Coronary artery (tissue), 2 donors: ENCODE results near the gene SPEM2.

Source experiments
- DNase-seq: peaks from one replicate; pipeline ENCODE4 v3.0.0-alpha.2; 2017; ENCODE audit warnings: low spot score
- H3K27ac ChIP-seq, 2 donors: fragments of 200-600 bp; sonication (generic); one replicate each; pipeline ENCODE4 v1.5.1; 2016 to 2019
- H3K4me3 ChIP-seq: fragments of 200-600 bp; sonication (generic); 2 replicates; pipeline ENCODE4 v1.5.1; 2016; ENCODE audit warnings: mild to moderate bottlenecking, moderate library complexity
- TF ChIP-seq, protein P1 (sequence below): fragments of 200-600 bp; sonication (generic); IDR thresholded peaks from one replicate; pipeline ENCODE4 v1.5.1; 2019; ENCODE audit warnings: antibody characterized with exemption

The SPEM2 gene

DNA sequence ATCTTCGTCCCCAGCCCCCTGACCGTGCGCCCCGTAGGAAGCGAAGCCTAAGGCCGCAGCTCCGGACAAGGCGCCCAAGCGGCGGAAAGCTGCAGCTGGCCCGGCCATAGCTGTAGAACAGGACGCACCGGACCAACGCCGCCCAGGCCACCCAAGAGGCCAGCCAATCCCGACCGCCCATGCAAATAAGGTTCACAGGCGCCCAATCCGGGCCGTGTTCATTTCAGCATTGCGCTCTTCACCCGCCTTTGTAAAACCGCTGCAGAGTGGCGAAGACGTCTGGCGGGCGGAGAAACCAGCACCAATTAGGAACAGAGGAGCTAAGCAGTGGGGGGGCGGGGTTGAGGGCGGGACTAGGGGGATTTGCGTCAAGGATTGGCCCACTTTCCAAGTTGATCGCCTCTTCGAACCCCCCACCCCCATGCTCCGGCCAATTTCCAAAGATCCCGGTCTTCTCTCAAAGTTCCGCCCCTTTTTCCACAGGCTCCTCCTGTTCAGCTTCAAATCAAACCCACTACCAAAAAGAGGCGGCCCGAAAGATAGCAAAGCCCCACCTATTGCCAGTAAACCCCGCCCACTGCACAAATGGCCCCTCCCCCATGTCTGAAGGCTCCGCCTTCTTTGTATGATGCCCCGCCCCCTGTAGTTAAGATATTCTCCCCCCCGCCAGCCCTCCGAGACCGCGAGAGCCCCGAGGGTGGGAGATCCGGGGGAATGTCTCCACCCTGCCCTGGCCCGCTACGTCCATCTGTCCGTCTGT is 21.3 kb upstream of the SPEM2 start, which contains the start of gene TMEM256:
Gene TMEM256, minus strand, starts transcription at position 121 of the 760 bp plus-strand sequence. Its CDS starts 13 bp downstream, at position 108.
- DNase-seq = peak; percentile 100
- TF ChIP-seq, protein P1, sequence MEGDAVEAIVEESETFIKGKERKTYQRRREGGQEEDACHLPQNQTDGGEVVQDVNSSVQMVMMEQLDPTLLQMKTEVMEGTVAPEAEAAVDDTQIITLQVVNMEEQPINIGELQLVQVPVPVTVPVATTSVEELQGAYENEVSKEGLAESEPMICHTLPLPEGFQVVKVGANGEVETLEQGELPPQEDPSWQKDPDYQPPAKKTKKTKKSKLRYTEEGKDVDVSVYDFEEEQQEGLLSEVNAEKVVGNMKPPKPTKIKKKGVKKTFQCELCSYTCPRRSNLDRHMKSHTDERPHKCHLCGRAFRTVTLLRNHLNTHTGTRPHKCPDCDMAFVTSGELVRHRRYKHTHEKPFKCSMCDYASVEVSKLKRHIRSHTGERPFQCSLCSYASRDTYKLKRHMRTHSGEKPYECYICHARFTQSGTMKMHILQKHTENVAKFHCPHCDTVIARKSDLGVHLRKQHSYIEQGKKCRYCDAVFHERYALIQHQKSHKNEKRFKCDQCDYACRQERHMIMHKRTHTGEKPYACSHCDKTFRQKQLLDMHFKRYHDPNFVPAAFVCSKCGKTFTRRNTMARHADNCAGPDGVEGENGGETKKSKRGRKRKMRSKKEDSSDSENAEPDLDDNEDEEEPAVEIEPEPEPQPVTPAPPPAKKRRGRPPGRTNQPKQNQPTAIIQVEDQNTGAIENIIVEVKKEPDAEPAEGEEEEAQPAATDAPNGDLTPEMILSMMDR = no peak
- peak within 1 kb of the TSS; percentile 74 to 98 for H3K27ac ChIP-seq
- peak within 1 kb of the TSS; percentile 90 for H3K4me3 ChIP-seq

DNA sequence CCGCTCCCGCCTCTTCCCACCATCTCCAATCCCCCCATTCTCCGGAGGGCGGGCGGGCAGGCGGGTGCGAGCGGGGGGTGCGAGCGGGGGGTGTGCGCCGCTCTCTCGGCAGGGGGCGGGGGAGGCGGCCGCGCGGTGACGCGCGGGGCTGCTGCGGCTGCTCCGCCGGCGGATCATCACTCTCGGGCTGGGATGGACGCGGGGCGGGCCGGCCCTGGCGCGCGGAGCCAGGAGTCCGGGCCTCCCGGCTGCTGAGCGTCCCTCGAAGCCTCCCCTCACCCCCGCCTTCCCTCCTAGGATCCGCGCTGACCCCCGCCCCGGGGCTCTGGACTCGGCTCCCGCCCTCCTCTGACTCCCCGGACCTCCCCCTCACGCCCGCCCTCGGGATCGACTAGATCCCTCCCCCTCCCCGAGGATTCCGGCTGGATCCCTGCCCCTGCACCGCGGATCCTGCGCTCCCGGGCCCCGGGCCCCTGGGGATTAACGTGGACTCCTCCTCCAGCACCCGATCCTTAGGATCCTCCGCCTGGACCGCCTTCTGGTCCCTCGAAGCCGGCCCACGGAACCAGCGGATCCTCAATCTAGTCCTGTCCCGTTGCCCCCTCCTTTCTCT is 20.6 kb upstream of the SPEM2 start:
- TF ChIP-seq, protein P1 = no peak
- Histone ChIP-seq H3K4me3 (peak overlapping the region; percentile 90), H3K27ac (peak overlapping the region; percentile 74 to 98)
- DNase-seq = no peak

DNA sequence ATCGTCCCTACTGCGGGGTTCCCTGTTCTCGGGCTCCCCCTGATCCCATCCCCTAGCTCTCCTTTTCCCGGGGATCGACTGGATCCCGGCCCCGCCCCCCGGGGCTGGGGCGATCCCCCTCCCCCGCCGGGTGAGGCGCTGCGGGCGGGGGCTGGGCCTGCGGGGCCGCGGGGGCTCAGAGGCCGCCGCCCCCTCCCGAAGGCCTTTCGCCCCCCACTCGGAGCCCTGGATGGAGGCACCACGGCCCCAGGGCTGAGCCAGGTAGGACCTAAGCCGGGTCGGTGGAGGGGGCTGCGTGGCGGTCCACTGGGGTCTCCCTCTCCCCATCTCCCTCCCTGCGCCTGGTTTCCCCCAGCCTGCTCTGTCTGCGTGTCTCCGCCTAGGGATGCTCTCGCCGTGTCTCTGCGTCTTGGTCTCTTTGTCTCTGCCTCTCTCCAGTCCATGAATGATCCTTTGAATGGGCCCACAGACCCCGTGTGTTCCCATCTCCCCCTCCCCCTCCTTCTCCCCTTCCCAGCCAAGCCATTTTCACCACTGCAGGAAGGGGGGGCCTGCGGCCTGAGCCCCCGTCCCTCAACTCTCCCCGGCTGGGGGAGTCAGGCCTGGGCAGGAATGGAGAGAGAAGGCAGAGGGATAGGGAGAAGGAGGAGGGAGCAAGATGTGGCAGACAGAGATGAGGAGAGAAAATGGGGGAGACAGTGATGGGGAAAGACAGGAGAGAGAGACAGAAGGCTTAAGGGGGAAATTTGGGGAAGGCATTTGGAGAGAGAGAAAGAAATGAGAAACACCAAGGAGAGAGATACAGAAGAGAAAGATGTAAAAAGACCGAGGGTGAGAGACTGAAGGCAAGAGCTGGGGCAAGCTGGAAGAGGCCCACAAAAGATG is 19.8 kb upstream of the SPEM2 start:
- H3K4me3 ChIP-seq = peak overlapping the region; percentile 90
- TF ChIP-seq, protein P1 = no peak
- no peak for DNase-seq
- peak overlapping the region; percentile 74 to 98 for H3K27ac ChIP-seq

DNA sequence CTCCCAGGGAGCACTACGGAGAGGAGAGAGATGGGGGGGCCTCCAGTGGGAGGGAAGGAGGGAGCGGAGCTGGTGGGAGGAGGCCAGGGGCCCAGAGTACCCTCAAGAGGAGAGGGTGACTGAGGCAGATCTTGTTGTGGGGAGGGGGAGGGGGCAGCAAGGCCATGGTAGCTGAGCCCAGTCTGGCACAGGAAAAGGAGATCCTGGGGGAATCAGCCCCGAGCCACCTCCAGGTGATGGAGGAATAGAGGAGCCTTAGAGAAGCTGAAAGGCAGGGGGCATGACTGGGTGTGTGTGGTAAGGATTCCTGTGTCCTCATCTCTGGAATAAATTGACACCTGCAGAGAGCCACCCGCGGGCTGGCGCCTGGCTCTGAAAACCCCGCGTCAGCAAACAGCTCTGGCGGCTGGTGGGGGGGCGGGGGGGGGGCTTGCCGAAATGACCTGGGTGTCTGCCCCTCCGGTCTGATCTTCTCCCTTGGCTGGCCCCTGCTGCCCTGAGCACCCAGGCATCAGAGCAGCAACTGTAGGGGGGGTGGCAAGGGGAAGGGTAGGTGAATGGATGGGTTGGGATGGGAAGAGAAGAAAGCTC is 19.1 kb upstream of the SPEM2 start:
- TF ChIP-seq, protein P1 = no peak
- no peak for DNase-seq
- Histone ChIP-seq H3K4me3 (no peak overlapping the region), H3K27ac (peak overlapping the region in 1 of 2 donors; percentile 98)

DNA sequence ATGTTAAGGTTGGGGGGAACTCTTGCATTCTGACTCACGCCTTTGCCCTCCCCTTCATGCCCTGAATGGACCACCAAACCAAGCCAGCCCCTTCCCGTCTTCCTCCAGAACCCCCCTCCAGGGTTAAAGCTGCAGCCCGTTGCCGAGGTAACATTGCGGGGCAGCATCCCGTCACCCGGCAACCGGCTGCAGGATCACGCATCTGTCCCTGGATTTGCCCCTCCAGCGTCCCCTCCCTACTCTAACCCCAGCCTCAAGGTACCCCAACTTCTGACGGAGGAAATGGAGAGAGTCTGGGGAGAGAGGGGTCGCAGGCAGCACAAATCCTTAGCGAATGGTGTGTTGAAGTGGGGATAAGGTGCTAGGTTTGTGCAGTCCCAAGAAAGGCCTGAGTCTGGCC is 18.3 kb upstream of the SPEM2 start:
- TF ChIP-seq, protein P1 = no peak
- Histone ChIP-seq H3K27ac (peak overlapping the region in 1 of 2 donors; percentile 3), H3K4me3 (no peak overlapping the region)
- no peak for DNase-seq

DNA sequence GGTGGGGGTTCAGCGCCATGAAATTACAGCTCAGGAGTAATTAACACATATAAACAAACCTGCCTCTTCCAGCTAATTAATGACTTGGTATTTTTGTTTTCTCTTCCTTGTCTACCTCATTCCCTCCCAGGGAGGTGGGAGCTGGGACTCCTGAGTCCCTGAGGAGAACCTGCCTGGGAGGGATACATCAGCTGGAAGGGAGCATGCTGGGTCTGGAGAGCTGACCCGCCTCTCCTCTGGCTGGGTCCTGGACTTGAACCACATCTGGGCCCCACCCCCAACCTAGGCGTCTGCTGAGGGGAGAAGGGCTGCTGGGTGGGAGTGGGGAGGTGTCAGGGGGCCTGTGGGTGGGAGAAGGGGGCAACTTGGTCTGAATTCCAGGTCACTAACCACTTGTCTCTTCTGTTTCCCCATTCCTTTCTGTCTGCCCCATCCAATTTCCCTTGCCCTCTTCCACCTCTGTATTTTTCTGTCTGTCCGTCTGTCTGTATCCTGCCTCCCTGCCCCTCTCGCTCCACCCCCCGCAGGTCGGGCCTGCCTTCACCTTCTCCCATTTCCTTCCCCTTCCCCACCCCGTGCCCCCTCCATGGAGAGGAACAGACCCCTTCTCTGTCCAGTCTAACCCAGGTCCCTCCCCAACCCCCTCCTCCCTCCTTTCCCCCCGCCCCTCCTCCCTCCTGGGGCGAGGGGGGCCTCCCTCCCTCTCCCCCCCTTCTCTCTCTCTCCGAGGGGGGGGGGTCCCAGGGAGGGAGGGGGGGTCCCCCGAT is 17.7 kb upstream of the SPEM2 start, which contains the start of gene NLGN2:
Gene NLGN2, plus strand, starts transcription at position 361 of the 767 bp plus-strand sequence. CDS start 411 bp downstream, outside the sequence.
- peak within 1 kb of the TSS in 1 of 2 donors; percentile 3 for H3K27ac ChIP-seq
- DNase-seq = no peak
- TF ChIP-seq, protein P1 = no peak
- H3K4me3 ChIP-seq = no peak within 1 kb of the TSS
